Measurements from ENCODE around the gene SRRT. TPM values are rescaled to one million over a fixed set of nuclear protein-coding genes. Genes with fewer than 3 reads are reported as not detected.

SRRT gene
- total and polyA plus RNA-seq, 10 of the 15 experiments (the other 5 are each of a cell fraction or from before 2014, with no cell fraction given), result 11.1 to 254 (median 111) TPM

DNA sequence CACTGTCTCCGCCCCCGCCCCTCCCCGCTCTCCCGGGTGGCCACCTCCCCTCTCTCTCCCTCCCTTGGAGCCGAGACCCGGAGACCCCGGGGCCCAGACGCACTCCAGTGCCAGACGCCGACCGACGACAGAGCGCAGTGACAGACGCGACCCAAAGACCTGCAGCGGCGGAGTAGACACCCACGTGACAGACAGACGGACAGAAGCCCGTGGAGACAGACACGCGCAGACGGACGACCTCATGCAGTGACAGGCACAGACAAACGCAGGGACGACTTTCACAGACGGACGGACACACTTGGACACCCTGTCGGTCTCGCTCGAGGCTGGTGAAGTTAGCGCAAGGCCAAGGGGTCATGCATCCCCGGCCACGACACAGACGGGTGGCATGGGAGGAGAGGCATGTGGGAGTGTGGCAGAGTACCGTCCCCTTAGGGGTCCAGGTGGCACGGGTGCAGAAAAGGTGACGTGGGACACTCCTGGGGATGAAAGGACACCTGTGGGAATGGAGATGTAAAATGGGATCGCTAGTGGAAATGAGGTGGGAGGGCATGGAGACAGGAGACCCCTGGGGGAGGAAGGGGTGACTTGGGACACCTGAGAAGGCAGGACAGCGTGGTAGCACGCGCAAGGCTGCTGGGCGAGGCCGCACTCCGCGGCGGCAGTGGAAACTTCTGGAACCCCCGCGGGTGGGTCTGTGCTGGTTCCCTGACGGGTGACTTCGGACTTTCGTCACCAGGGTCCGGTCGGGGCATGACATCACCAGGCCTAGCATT is 21.2 kb downstream of the SRRT start:
- ATAC-seq, result peak; percentile 28
- H4K20me1 ChIP-seq (ENCODE audit: control insufficient read depth, insufficient read depth), result no peaks in the 10 kb centered on the region
- no peaks in the 10 kb centered on the region for H3K9me3 ChIP-seq (replicated peaks; ENCODE audit: control insufficient read depth, insufficient read depth, low read length)
- 0 out of 2 replicates have a peak overlapping the region, but pooled peaks have one; percentile 7 for H2AFZ ChIP-seq (ENCODE audit: control insufficient read depth, low read depth, low read length)
- WGBS (ENCODE audit: insufficient coverage, insufficient replicate concordance, low lambda C conversion rate, missing lambda C conversion rate), result 10% methylated on average over 43 of the region's 54 CpGs
- intact Hi-C loops (cut with micrococcal nuclease; ENCODE audit: unreplicated experiment) (no loop called here), in situ Hi-C loops (cut with MboI) (no loop called here)
- H3K27ac ChIP-seq (ENCODE audit: control insufficient read depth, insufficient read depth), result no peak overlapping the region
- H3K9ac ChIP-seq (ENCODE audit: control insufficient read depth, insufficient read depth, low read length), result no peak overlapping the region
- FAIRE-seq, result peak; percentile 86
- peaks cover 6 to 7% of the 10 kb centered on the region in 2 experiments for H3K27me3 ChIP-seq (replicated peaks in 1 of 2; ENCODE audit: control insufficient read depth in 2 of 2, insufficient read depth in 2 of 2, low read length in 1 of 2)
- POLR2A ChIA-PET, result interaction anchor here (0.6 kb wide), 1 partner anchor 22 kb away, joined by 4 read pairs; no protein-coding TSS in a partner anchor
- SMC1A ChIA-PET (ENCODE audit: uncharacterized antibody, unreplicated experiment), result interaction anchor here (1.9 kb wide), 2 partner anchors 162 to 248 kb away, joined by 4 to 5 read pairs; no protein-coding TSS in a partner anchor
- RAD21 ChIA-PET (ENCODE audit: unreplicated experiment), result no interaction called here
- no peaks in the 10 kb centered on the region for H3K36me3 ChIP-seq (ENCODE audit: control insufficient read depth in 2 of 2, insufficient read depth in 2 of 2, low read length in 1 of 2)
- H3K4me3 ChIP-seq, result 0 out of 2 replicates have a peak overlapping the region, but pooled peaks have one; percentile 36
- peak overlapping the region; percentile 62 for H3K4me2 ChIP-seq (ENCODE audit: control insufficient read depth, insufficient read depth)
- DNase-seq (ENCODE audit: low read depth, low spot score), result no peak
- H3K4me1 ChIP-seq (ENCODE audit: control insufficient read depth, insufficient read depth, low read length), result peaks cover 9% of the 10 kb centered on the region
- CTCF ChIA-PET, result interaction anchor here (2.5 kb wide), 1 partner anchor 162 kb away, joined by 17 read pairs; no protein-coding TSS in a partner anchor
- BruUV-seq (replicated peaks), result no TSS peak
- H3K79me2 ChIP-seq (ENCODE audit: control insufficient read depth, insufficient read depth, low read length), result no peaks in the 10 kb centered on the region
- TF ChIP-seq IRF4 (IDR thresholded peaks at IDR 0.05; ENCODE audit: low read depth, low read length) (no peak), ZNF622 (IDR thresholded peaks at IDR 0.05) (no peak), YY1 (IDR thresholded peaks at IDR 0.05; ENCODE audit: low read depth, low read length) (no peak), EZH2 (IDR thresholded peaks at IDR 0.05; ENCODE audit: borderline replicate concordance, control insufficient read depth, low read depth, low read length) (0 out of 2 replicates have a peak, but pooled peaks have one; percentile 79), RCOR1 (conservative IDR thresholded peaks at IDR 0.05; ENCODE audit: low read depth, low read length) (no peak), SREBF1 (IDR thresholded peaks at IDR 0.05; ENCODE audit: low read length) (no peak), MEF2B (IDR thresholded peaks at IDR 0.05; ENCODE audit: partially characterized antibody, poor library complexity, severe bottlenecking) (no peak), MYC (IDR thresholded peaks at IDR 0.05; ENCODE audit: insufficient read depth, insufficient read length, insufficient replicate concordance, low read length, severe bottlenecking) (no peak), GATAD2B (conservative IDR thresholded peaks at IDR 0.05; ENCODE audit: low read depth) (no peak), DPF2 (IDR thresholded peaks at IDR 0.05) (no peak), NR2F1 (conservative IDR thresholded peaks at IDR 0.05) (peak; percentile 63)
- TF ChIP-seq, protein P1, sequence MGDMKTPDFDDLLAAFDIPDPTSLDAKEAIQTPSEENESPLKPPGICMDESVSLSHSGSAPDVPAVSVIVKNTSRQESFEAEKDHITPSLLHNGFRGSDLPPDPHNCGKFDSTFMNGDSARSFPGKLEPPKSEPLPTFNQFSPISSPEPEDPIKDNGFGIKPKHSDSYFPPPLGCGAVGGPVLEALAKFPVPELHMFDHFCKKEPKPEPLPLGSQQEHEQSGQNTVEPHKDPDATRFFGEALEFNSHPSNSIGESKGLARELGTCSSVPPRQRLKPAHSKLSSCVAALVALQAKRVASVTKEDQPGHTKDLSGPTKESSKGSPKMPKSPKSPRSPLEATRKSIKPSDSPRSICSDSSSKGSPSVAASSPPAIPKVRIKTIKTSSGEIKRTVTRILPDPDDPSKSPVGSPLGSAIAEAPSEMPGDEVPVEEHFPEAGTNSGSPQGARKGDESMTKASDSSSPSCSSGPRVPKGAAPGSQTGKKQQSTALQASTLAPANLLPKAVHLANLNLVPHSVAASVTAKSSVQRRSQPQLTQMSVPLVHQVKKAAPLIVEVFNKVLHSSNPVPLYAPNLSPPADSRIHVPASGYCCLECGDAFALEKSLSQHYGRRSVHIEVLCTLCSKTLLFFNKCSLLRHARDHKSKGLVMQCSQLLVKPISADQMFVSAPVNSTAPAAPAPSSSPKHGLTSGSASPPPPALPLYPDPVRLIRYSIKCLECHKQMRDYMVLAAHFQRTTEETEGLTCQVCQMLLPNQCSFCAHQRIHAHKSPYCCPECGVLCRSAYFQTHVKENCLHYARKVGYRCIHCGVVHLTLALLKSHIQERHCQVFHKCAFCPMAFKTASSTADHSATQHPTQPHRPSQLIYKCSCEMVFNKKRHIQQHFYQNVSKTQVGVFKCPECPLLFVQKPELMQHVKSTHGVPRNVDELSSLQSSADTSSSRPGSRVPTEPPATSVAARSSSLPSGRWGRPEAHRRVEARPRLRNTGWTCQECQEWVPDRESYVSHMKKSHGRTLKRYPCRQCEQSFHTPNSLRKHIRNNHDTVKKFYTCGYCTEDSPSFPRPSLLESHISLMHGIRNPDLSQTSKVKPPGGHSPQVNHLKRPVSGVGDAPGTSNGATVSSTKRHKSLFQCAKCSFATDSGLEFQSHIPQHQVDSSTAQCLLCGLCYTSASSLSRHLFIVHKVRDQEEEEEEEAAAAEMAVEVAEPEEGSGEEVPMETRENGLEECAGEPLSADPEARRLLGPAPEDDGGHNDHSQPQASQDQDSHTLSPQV (IDR thresholded peaks at IDR 0.05), result no peak
- TF ChIP-seq, protein P2, sequence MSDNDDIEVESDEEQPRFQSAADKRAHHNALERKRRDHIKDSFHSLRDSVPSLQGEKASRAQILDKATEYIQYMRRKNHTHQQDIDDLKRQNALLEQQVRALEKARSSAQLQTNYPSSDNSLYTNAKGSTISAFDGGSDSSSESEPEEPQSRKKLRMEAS (IDR thresholded peaks at IDR 0.05; ENCODE audit: low read depth, low read length), result no peak
- TF ChIP-seq, protein P3, sequence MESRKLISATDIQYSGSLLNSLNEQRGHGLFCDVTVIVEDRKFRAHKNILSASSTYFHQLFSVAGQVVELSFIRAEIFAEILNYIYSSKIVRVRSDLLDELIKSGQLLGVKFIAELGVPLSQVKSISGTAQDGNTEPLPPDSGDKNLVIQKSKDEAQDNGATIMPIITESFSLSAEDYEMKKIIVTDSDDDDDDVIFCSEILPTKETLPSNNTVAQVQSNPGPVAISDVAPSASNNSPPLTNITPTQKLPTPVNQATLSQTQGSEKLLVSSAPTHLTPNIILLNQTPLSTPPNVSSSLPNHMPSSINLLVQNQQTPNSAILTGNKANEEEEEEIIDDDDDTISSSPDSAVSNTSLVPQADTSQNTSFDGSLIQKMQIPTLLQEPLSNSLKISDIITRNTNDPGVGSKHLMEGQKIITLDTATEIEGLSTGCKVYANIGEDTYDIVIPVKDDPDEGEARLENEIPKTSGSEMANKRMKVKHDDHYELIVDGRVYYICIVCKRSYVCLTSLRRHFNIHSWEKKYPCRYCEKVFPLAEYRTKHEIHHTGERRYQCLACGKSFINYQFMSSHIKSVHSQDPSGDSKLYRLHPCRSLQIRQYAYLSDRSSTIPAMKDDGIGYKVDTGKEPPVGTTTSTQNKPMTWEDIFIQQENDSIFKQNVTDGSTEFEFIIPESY (IDR thresholded peaks at IDR 0.05), result no peak
- TF ChIP-seq, protein P4, sequence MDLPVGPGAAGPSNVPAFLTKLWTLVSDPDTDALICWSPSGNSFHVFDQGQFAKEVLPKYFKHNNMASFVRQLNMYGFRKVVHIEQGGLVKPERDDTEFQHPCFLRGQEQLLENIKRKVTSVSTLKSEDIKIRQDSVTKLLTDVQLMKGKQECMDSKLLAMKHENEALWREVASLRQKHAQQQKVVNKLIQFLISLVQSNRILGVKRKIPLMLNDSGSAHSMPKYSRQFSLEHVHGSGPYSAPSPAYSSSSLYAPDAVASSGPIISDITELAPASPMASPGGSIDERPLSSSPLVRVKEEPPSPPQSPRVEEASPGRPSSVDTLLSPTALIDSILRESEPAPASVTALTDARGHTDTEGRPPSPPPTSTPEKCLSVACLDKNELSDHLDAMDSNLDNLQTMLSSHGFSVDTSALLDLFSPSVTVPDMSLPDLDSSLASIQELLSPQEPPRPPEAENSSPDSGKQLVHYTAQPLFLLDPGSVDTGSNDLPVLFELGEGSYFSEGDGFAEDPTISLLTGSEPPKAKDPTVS (IDR thresholded peaks at IDR 0.05; ENCODE audit: low read depth, low read length), result peak; percentile 78
